Fibroblast of lung (primary cell): ENCODE data around the gene SLC17A5. TPM values are rescaled to one million over a fixed set of nuclear protein-coding genes. Genes with fewer than 3 reads are reported as not detected.

ENCODE experiments used
- DNase-seq, 2 donors: peaks; one replicate each; pipeline versions ENCODE4 v3.0.0 to v3.0.0-alpha.2; 2010; ENCODE audit warnings: low read depth in 2 of 2
- H2AFZ ChIP-seq: 2 replicates; pipeline ENCODE4 v1.5.1; 2012; ENCODE audit warnings: low read length, control low read depth, inconsistent platforms
- H3K27ac ChIP-seq: 2 replicates; pipeline ENCODE4 v1.5.1; 2011; ENCODE audit warnings: low read length, control low read depth; ENCODE audit not compliant: insufficient read depth
- H3K27me3 ChIP-seq: 2 replicates; pipeline ENCODE4 v1.5.1; 2011; ENCODE audit warnings: mild to moderate bottlenecking, low read length; ENCODE audit not compliant: control insufficient read depth, insufficient read depth
- H3K36me3 ChIP-seq: 2 replicates; pipeline ENCODE4 v1.5.1; 2011; ENCODE audit warnings: low read length; ENCODE audit not compliant: control insufficient read depth, insufficient read depth
- H3K4me1 ChIP-seq: 2 replicates; pipeline ENCODE4 v1.5.1; 2011; ENCODE audit warnings: low read length; ENCODE audit not compliant: control insufficient read depth, insufficient read depth; ENCODE audit errors: extremely low read depth
- H3K4me2 ChIP-seq: 2 replicates; pipeline ENCODE4 v1.5.1; 2011; ENCODE audit warnings: low read length, control low read depth; ENCODE audit not compliant: insufficient read depth; ENCODE audit errors: extremely low read depth
- H3K4me3 ChIP-seq, 4 experiments: fragments of 200-600 bp in 1 of 4; sonication (generic) in 1 of 4; replicated peaks in 1 of 4; 2 replicates each; pipeline ENCODE4 v1.5.1; 2011 to 2016; ENCODE audit warnings: low read length in 4 of 4, low read depth in 3 of 4, mild to moderate bottlenecking in 3 of 4, control low read depth in 2 of 4, inconsistent platforms in 1 of 4, mixed read lengths in 1 of 4; ENCODE audit not compliant: insufficient read depth in 1 of 4; ENCODE audit errors: control extremely low read depth in 1 of 4
- H3K79me2 ChIP-seq: 2 replicates; pipeline ENCODE4 v1.5.1; 2012; ENCODE audit warnings: mild to moderate bottlenecking, low read length, inconsistent platforms; ENCODE audit not compliant: control insufficient read depth, insufficient read depth
- H3K9ac ChIP-seq: 2 replicates; pipeline ENCODE4 v1.5.1; 2011; ENCODE audit warnings: mild to moderate bottlenecking, low read length, control low read depth; ENCODE audit not compliant: insufficient read depth
- H3K9me3 ChIP-seq: 2 replicates; pipeline ENCODE4 v1.5.1; 2012; ENCODE audit warnings: low read depth, low read length; ENCODE audit not compliant: control insufficient read depth, insufficient read depth
- H4K20me1 ChIP-seq: 2 replicates; pipeline ENCODE4 v1.5.1; 2011; ENCODE audit warnings: low read length; ENCODE audit not compliant: control insufficient read depth, insufficient read depth; ENCODE audit errors: extremely low read depth
- CTCF ChIP-seq, 2 donors: IDR thresholded peaks in 1 of 2; conservative IDR thresholded peaks in 1 of 2; 1 replicate in 1 of 2; 2 replicates in 1 of 2; pipeline ENCODE4 v1.5.1; 2011 to 2012; ENCODE audit warnings: low read length in 2 of 2, control low read depth in 1 of 2, inconsistent platforms in 1 of 2, low read depth in 1 of 2, mild to moderate bottlenecking in 1 of 2
- EZH2 ChIP-seq: IDR thresholded peaks from 2 replicates; pipeline ENCODE4 v1.5.1; 2012; ENCODE audit warnings: low read length, control low read depth, mild to moderate bottlenecking; ENCODE audit errors: missing control alignments
- polyA plus RNA-seq, 2 donors: library from polyadenylated mRNA; depleted of rRNA in 1 of 2; stranded (reverse) in 1 of 2; unstranded in 1 of 2; fragments of >200 nt; gene quantifications; 2 replicates each; pipeline ENCODE4 v1.2.1, GENCODE V29; 2011 to 2012; ENCODE audit warnings: missing spikeins in 1 of 2
- total RNA-seq: library from RNA; depleted of rRNA; stranded (reverse); fragments of >200 nt; gene quantifications from 2 replicates; pipeline ENCODE4 v1.2.1, GENCODE V29; 2014

SLC17A5 gene
- total and polyA plus RNA-seq, 2 donors (not counting 1 experiment from before 2014, with no cell fraction given), result 39.3 to 56.8 TPM

DNA sequence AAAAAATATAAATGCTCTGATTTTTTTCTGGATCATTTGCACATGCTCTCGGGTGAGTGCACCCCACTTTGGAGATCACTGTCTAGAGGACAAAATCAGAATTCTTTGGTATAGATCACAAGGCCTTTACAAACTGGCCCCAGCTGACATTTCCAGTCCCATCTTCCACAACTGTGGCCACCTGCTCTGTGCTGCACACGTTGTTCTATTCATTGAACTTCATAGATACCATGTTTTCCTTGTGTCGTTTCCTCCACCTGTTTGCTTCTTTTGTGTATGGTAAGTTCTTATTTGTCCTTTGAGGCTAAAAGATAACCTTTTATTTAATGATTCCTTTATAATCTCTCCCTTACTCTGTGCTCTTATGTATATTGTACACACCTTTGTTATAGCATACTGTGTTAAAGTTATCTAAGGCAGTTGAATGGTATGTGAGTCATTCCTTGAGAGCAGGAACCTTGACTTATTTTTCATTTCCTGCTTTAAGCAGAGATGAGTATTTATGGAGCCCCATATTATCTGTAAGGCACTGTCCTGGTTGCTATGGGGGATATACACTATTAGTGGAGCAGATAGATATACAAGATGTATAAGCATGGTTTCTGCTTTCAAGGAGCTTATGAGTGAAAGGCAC is 12.0 kb upstream of the SLC17A5 start:
- Histone ChIP-seq H4K20me1 (no peaks in the 10 kb centered on the region), H3K36me3 (no peaks in the 10 kb centered on the region), H3K27me3 (no peaks in the 10 kb centered on the region), H3K4me2 (no peak overlapping the region), H3K27ac (no peak overlapping the region), H3K9me3 (no peaks in the 10 kb centered on the region), H2AFZ (no peak overlapping the region), H3K4me1 (no peaks in the 10 kb centered on the region), H3K4me3 (no peak overlapping the region), H3K9ac (no peak overlapping the region), H3K79me2 (no peaks in the 10 kb centered on the region)
- TF ChIP-seq CTCF (conservative IDR thresholded peaks at IDR 0.05 in 1 of 2, IDR thresholded peaks at IDR 0.05 in 1 of 2; ENCODE audit: low read depth in 1 of 2, low read length in 2 of 2) (no peak), EZH2 (no peak)
- DNase-seq, result peak in 1 of 2 donors; percentile 21

DNA sequence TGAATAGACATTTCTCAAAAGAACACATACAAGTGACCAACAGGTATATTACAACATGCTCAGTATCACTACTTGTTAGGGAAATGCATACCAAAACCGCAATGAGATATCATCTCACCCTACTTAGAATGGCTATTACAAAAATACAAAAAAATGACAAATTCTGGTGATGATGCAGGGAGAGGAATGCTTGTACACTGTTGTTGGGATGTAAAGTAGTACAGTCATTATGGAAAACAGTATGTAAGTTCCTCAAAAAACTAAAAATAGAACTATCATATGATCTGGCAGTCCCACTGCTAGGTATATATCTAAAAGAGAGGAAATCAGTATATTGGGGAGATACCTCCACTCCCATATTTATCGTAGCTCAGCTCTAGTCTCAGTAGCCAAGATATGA is 10.9 kb upstream of the SLC17A5 start:
- Histone ChIP-seq H4K20me1 (no peaks in the 10 kb centered on the region), H3K27me3 (no peaks in the 10 kb centered on the region), H3K4me1 (no peaks in the 10 kb centered on the region), H3K79me2 (no peaks in the 10 kb centered on the region), H2AFZ (no peak overlapping the region), H3K4me2 (no peak overlapping the region), H3K27ac (no peak overlapping the region), H3K9ac (no peak overlapping the region), H3K4me3 (no peak overlapping the region), H3K9me3 (no peaks in the 10 kb centered on the region), H3K36me3 (no peaks in the 10 kb centered on the region)
- DNase-seq, result no peak
- TF ChIP-seq CTCF (conservative IDR thresholded peaks at IDR 0.05 in 1 of 2, IDR thresholded peaks at IDR 0.05 in 1 of 2; ENCODE audit: low read depth in 1 of 2, low read length in 2 of 2) (no peak), EZH2 (no peak)

DNA sequence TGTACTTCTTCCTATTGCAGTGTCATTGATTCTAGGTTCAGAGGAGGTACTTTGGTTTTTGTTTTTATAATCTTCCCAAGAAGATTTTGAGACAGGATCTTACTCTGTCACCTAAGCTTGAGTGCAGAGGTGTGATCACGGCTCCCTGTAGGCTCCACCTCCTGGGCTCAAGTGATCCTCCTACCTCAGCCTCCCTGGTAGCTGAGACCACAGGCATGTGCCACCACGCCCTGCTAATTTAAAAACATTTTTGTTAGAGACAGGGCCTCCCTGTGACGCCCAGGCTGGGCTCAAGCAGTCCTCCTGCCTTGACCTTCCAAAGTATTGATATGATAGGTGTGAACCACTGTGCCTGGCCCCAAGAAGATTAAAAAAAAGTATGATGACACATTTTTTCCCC is 3.4 kb upstream of the SLC17A5 start:
- Histone ChIP-seq H4K20me1 (no peaks in the 10 kb centered on the region), H3K27ac (no peak overlapping the region)

More for the DNA sequence above, 3.4 kb upstream of the SLC17A5 start:
- H3K4me1 ChIP-seq, result no peaks in the 10 kb centered on the region
- TF ChIP-seq CTCF (conservative IDR thresholded peaks at IDR 0.05 in 1 of 2, IDR thresholded peaks at IDR 0.05 in 1 of 2; ENCODE audit: low read depth in 1 of 2, low read length in 2 of 2) (no peak), EZH2 (no peak)
- no peaks in the 10 kb centered on the region for H3K36me3 ChIP-seq
- peaks cover 5% of the 10 kb centered on the region for H3K79me2 ChIP-seq
- no peak for DNase-seq
- H3K27me3 ChIP-seq, result no peaks in the 10 kb centered on the region
- H3K4me3 ChIP-seq, result no peak overlapping the region
- no peak overlapping the region for H3K9ac ChIP-seq
- no peak overlapping the region for H2AFZ ChIP-seq
- no peak overlapping the region for H3K4me2 ChIP-seq
- H3K9me3 ChIP-seq, result no peaks in the 10 kb centered on the region
